Activated T-cell treated with anti-CD3 and anti-CD28 coated beads, Interleukin-2, amount 50 U/mL, for 48 hours (primary cell): ENCODE data around the gene RASSF1.

Source experiments
- DNase-seq, 2 experiments: peaks; one replicate each; pipeline ENCODE4 v3.0.0-alpha.2; 2020

The RASSF1 gene

GRCh38 chr3:50340448-50341329, at the start of gene RASSF1:
Gene RASSF1, minus strand, starts transcription at chr3:50340836. Its CDS starts 31 bp downstream, at chr3:50340805.
- peak; percentile 81 to 85 for DNase-seq

- no peak for DNase-seq
These were observed 48.8 kb upstream of the RASSF1 start for GRCh38 chr3:50389414-50389767.

- no peak for DNase-seq
These were observed 48.2 kb upstream of the RASSF1 start for GRCh38 chr3:50388720-50389413.

- no peak for DNase-seq
These were observed 47.5 kb upstream of the RASSF1 start for GRCh38 chr3:50388016-50388719.

GRCh38 chr3:50385754-50386153, 45.1 kb upstream of the RASSF1 start:
- DNase-seq: no peak

- DNase-seq: no peak
These were observed 43.1 kb upstream of the RASSF1 start for GRCh38 chr3:50383750-50384149.

- no peak for DNase-seq
These were observed 42.1 kb upstream of the RASSF1 start for GRCh38 chr3:50382722-50383121.

- DNase-seq: no peak
These were observed 40.7 kb upstream of the RASSF1 start for GRCh38 chr3:50381383-50381782.

GRCh38 chr3:50380405-50381085, 39.9 kb upstream of the RASSF1 start:
- DNase-seq: no peak

- DNase-seq: no peak
These were observed 38.1 kb upstream of the RASSF1 start for GRCh38 chr3:50378757-50379156.

- DNase-seq: no peak
These were observed 37.4 kb upstream of the RASSF1 start for GRCh38 chr3:50378024-50378423.

- DNase-seq: no peak
These were observed 34.8 kb upstream of the RASSF1 start for GRCh38 chr3:50375258-50375931.

GRCh38 chr3:50374363-50375257, 34.0 kb upstream of the RASSF1 start:
- DNase-seq: no peak

GRCh38 chr3:50373146-50374051, 32.8 kb upstream of the RASSF1 start:
- DNase-seq: no peak

GRCh38 chr3:50372349-50372748, 31.7 kb upstream of the RASSF1 start:
- no peak for DNase-seq

- no peak for DNase-seq
These were observed 30.6 kb upstream of the RASSF1 start for GRCh38 chr3:50371133-50371685.

- no peak for DNase-seq
These were observed 30.0 kb upstream of the RASSF1 start for GRCh38 chr3:50370594-50370993.

GRCh38 chr3:50369012-50369670, 28.5 kb upstream of the RASSF1 start:
- DNase-seq: no peak

GRCh38 chr3:50365842-50366220, 25.2 kb upstream of the RASSF1 start:
- DNase-seq: no peak
